ENCODE results near the gene LYRM2.

LYRM2 gene

GRCh38 chr6:89591745-89592144 lies 46.8 kb downstream of the LYRM2 start:
- Mint-ChIP-seq H3K27me3 (no peaks in the 10 kb centered on the region), H3K4me1 (ENCODE audit: low read depth) (peaks cover 13% of the 10 kb centered on the region), H3K27ac (no peak overlapping the region)

GRCh38 chr6:89590133-89590532 lies 48.4 kb downstream of the LYRM2 start:
- H3K9me3 Mint-ChIP-seq (ENCODE audit: low read depth): no peaks in the 10 kb centered on the region
- no peaks in the 10 kb centered on the region for H3K36me3 Mint-ChIP-seq
- no peak overlapping the region for H3K27ac Mint-ChIP-seq
- H3K4me3 Mint-ChIP-seq: no peak overlapping the region
- H3K27me3 Mint-ChIP-seq: no peaks in the 10 kb centered on the region
- no peaks in the 10 kb centered on the region for H3K4me1 Mint-ChIP-seq (ENCODE audit: low read depth)

More at GRCh38 chr6:89591745-89592144, 46.8 kb downstream of the LYRM2 start:
- no peaks in the 10 kb centered on the region for H3K9me3 Mint-ChIP-seq (ENCODE audit: low read depth)
- H3K36me3 Mint-ChIP-seq: peaks cover 4% of the 10 kb centered on the region
- H3K4me3 Mint-ChIP-seq: no peak overlapping the region

- H3K27me3 Mint-ChIP-seq: no peaks in the 10 kb centered on the region
- no peaks in the 10 kb centered on the region for H3K9me3 Mint-ChIP-seq (ENCODE audit: low read depth)
- no peak overlapping the region for H3K4me3 Mint-ChIP-seq
- H3K27ac Mint-ChIP-seq: no peak overlapping the region
- no peaks in the 10 kb centered on the region for H3K36me3 Mint-ChIP-seq
- no peaks in the 10 kb centered on the region for H3K4me1 Mint-ChIP-seq (ENCODE audit: low read depth)
Measured at GRCh38 chr6:89589297-89590025, 49.1 kb downstream of the LYRM2 start.

- H3K4me1 Mint-ChIP-seq (ENCODE audit: low read depth): no peaks in the 10 kb centered on the region
- H3K27ac Mint-ChIP-seq: no peak overlapping the region
- no peaks in the 10 kb centered on the region for H3K9me3 Mint-ChIP-seq (ENCODE audit: low read depth)
- H3K4me3 Mint-ChIP-seq: no peak overlapping the region
- no peaks in the 10 kb centered on the region for H3K36me3 Mint-ChIP-seq
- no peaks in the 10 kb centered on the region for H3K27me3 Mint-ChIP-seq
Measured at GRCh38 chr6:89585154-89585553, 53.4 kb downstream of the LYRM2 start.

- H3K27me3 Mint-ChIP-seq: no peaks in the 10 kb centered on the region
- H3K4me1 Mint-ChIP-seq (ENCODE audit: low read depth): no peaks in the 10 kb centered on the region
Measured at GRCh38 chr6:89584539-89584938, 54.0 kb downstream of the LYRM2 start.

GRCh38 chr6:89583559-89583958 lies 55.0 kb downstream of the LYRM2 start:
- Mint-ChIP-seq H3K4me1 (ENCODE audit: low read depth) (no peaks in the 10 kb centered on the region), H3K27ac (no peak overlapping the region), H3K36me3 (no peaks in the 10 kb centered on the region), H3K4me3 (no peak overlapping the region), H3K9me3 (ENCODE audit: low read depth) (no peaks in the 10 kb centered on the region), H3K27me3 (no peaks in the 10 kb centered on the region)

More at GRCh38 chr6:89584539-89584938, 54.0 kb downstream of the LYRM2 start:
- Mint-ChIP-seq H3K27ac (no peak overlapping the region), H3K36me3 (no peaks in the 10 kb centered on the region), H3K9me3 (ENCODE audit: low read depth) (no peaks in the 10 kb centered on the region), H3K4me3 (no peak overlapping the region)

- Mint-ChIP-seq H3K36me3 (no peaks in the 10 kb centered on the region), H3K27ac (no peak overlapping the region), H3K27me3 (no peaks in the 10 kb centered on the region), H3K4me1 (ENCODE audit: low read depth) (no peaks in the 10 kb centered on the region), H3K9me3 (ENCODE audit: low read depth) (no peaks in the 10 kb centered on the region), H3K4me3 (no peak overlapping the region)
Measured at GRCh38 chr6:89582669-89583325, 55.8 kb downstream of the LYRM2 start.

- no peaks in the 10 kb centered on the region for H3K4me1 Mint-ChIP-seq (ENCODE audit: low read depth)
- no peaks in the 10 kb centered on the region for H3K9me3 Mint-ChIP-seq (ENCODE audit: low read depth)
- H3K27me3 Mint-ChIP-seq: no peaks in the 10 kb centered on the region
- no peaks in the 10 kb centered on the region for H3K36me3 Mint-ChIP-seq
- no peak overlapping the region for H3K27ac Mint-ChIP-seq
- H3K4me3 Mint-ChIP-seq: no peak overlapping the region
Measured at GRCh38 chr6:89581689-89582088, 56.9 kb downstream of the LYRM2 start.

GRCh38 chr6:89580997-89581666 lies 57.4 kb downstream of the LYRM2 start:
- Mint-ChIP-seq H3K4me1 (ENCODE audit: low read depth) (no peaks in the 10 kb centered on the region), H3K4me3 (no peak overlapping the region), H3K36me3 (no peaks in the 10 kb centered on the region), H3K27me3 (no peaks in the 10 kb centered on the region), H3K9me3 (ENCODE audit: low read depth) (no peaks in the 10 kb centered on the region), H3K27ac (no peak overlapping the region)

- H3K4me1 Mint-ChIP-seq (ENCODE audit: low read depth): no peaks in the 10 kb centered on the region
- no peak overlapping the region for H3K27ac Mint-ChIP-seq
- H3K36me3 Mint-ChIP-seq: no peaks in the 10 kb centered on the region
- H3K4me3 Mint-ChIP-seq: no peak overlapping the region
- no peaks in the 10 kb centered on the region for H3K27me3 Mint-ChIP-seq
- H3K9me3 Mint-ChIP-seq (ENCODE audit: low read depth): no peaks in the 10 kb centered on the region
Measured at GRCh38 chr6:89575562-89575960, 63.0 kb downstream of the LYRM2 start.

GRCh38 chr6:89574910-89575561 lies 63.5 kb downstream of the LYRM2 start:
- H3K4me1 Mint-ChIP-seq (ENCODE audit: low read depth): no peaks in the 10 kb centered on the region
- no peak overlapping the region for H3K27ac Mint-ChIP-seq
- no peaks in the 10 kb centered on the region for H3K9me3 Mint-ChIP-seq (ENCODE audit: low read depth)
- H3K36me3 Mint-ChIP-seq: no peaks in the 10 kb centered on the region
- no peak overlapping the region for H3K4me3 Mint-ChIP-seq
- no peaks in the 10 kb centered on the region for H3K27me3 Mint-ChIP-seq

GRCh38 chr6:89567630-89568390 lies 70.7 kb downstream of the LYRM2 start:
- Mint-ChIP-seq H3K4me1 (ENCODE audit: low read depth) (no peaks in the 10 kb centered on the region), H3K27me3 (no peaks in the 10 kb centered on the region), H3K9me3 (ENCODE audit: low read depth) (no peaks in the 10 kb centered on the region), H3K27ac (no peak overlapping the region), H3K4me3 (no peak overlapping the region), H3K36me3 (no peaks in the 10 kb centered on the region)

- Mint-ChIP-seq H3K4me1 (ENCODE audit: low read depth) (no peaks in the 10 kb centered on the region), H3K9me3 (ENCODE audit: low read depth) (no peaks in the 10 kb centered on the region), H3K27me3 (no peaks in the 10 kb centered on the region), H3K4me3 (no peak overlapping the region), H3K27ac (no peak overlapping the region), H3K36me3 (no peaks in the 10 kb centered on the region)
Measured at GRCh38 chr6:89566930-89567629, 71.5 kb downstream of the LYRM2 start.
